GM12878 (cell line): ENCODE results near the gene CHCT1. TPM values are rescaled to one million over a fixed set of nuclear protein-coding genes. Genes with fewer than 3 reads are reported as not detected.

Experiments used
- ATAC-seq: fragments of 200-7000 bp; cut with Tn5 transposase; 3 replicates; pipeline ENCODE4 v1.9.1; 2020; ENCODE audit warnings: mild to moderate bottlenecking, moderate library complexity
- BruUV-seq: library from RNA; stranded (reverse); fragments of 400-500 nt; replicated peaks from 2 replicates; lab custom pipeline; 2021; lab: Mats Ljungman, UMichigan
- CTCF ChIA-PET: fragments of 300-600 bp; sonication (Branson Sonifier 250); formaldehyde crosslinking; extraction: SDS; loops from one replicate; lab custom pipeline; 2021; ENCODE audit warnings: inconsistent platforms; lab: Yijun Ruan, JAX
- POLR2A ChIA-PET: fragments of 350-600 bp; formaldehyde crosslinking; extraction: SDS; loops from one replicate; lab custom pipeline; 2021; ENCODE audit warnings: inconsistent platforms; lab: Charles Lee
- RAD21 ChIA-PET: fragments of 300-600 bp; sonication (Branson Sonifier 250); formaldehyde crosslinking; loops from one replicate; lab custom pipeline; 2023; ENCODE audit warnings: antibody characterized with exemption; ENCODE audit not compliant: unreplicated experiment; lab: Charles Lee
- SMC1A ChIA-PET: fragments of 300-600 bp; sonication (Branson Sonifier 250); formaldehyde crosslinking; loops from one replicate; lab custom pipeline; 2023; ENCODE audit not compliant: unreplicated experiment, uncharacterized antibody; lab: Charles Lee
- DNase-seq: peaks from one replicate; pipeline ENCODE4 v3.0.0-alpha.2; 2011; ENCODE audit warnings: low read depth, low spot score
- FAIRE-seq: peaks from 3 replicates; lab custom pipeline; 2011; peaks lifted over from hg19 to GRCh38; lab: Jason Lieb, UNC
- H2AFZ ChIP-seq: 2 replicates; pipeline ENCODE4 v1.6.0; 2011; ENCODE audit warnings: low read depth, low read length, control low read depth; ENCODE audit not compliant: control insufficient read depth
- H3K27ac ChIP-seq: 2 replicates; pipeline ENCODE4 v1.5.1; 2011; ENCODE audit warnings: control low read depth; ENCODE audit not compliant: control insufficient read depth, insufficient read depth
- H3K27me3 ChIP-seq, 2 experiments: replicated peaks in 1 of 2; 2 replicates each; pipeline versions ENCODE4 v1.6.0 to v1.6.1; 2011; ENCODE audit warnings: low read length in 1 of 2; ENCODE audit not compliant: control insufficient read depth in 2 of 2, insufficient read depth in 2 of 2
- H3K36me3 ChIP-seq, 2 experiments: 2 replicates each; pipeline ENCODE4 v1.5.1; 2011; ENCODE audit warnings: low read length in 1 of 2; ENCODE audit not compliant: control insufficient read depth in 2 of 2, insufficient read depth in 2 of 2
- H3K4me1 ChIP-seq: 2 replicates; pipeline ENCODE4 v1.6.1; 2011; ENCODE audit warnings: mild to moderate bottlenecking, low read length, moderate library complexity, mixed read lengths; ENCODE audit not compliant: control insufficient read depth, insufficient read depth
- H3K4me2 ChIP-seq: 2 replicates; pipeline ENCODE4 v1.6.0; 2011; ENCODE audit warnings: control low read depth; ENCODE audit not compliant: control insufficient read depth, insufficient read depth
- H3K4me3 ChIP-seq: fragments of 200-600 bp; sonication (generic); 2 replicates; pipeline ENCODE4 v1.5.1; 2016
- H3K79me2 ChIP-seq: 2 replicates; pipeline ENCODE4 v1.6.0; 2011; ENCODE audit warnings: low read length; ENCODE audit not compliant: control insufficient read depth, insufficient read depth
- H3K9ac ChIP-seq: 2 replicates; pipeline ENCODE4 v1.8.0; 2011; ENCODE audit warnings: low read length, control low read depth, mixed read lengths; ENCODE audit not compliant: control insufficient read depth, insufficient read depth
- H3K9me3 ChIP-seq: replicated peaks from 3 replicates; pipeline ENCODE4 v1.5.1; 2011; ENCODE audit warnings: mild to moderate bottlenecking, low read length; ENCODE audit not compliant: control insufficient read depth, insufficient read depth
- H4K20me1 ChIP-seq: 2 replicates; pipeline ENCODE4 v1.6.0; 2011; ENCODE audit not compliant: control insufficient read depth, insufficient read depth
- BCLAF1 ChIP-seq: fragments of 450-650 bp; IDR thresholded peaks from 2 replicates; pipeline ENCODE4 v1.6.1; 2017; ENCODE audit warnings: antibody characterized with exemption, mild to moderate bottlenecking, moderate library complexity
- BHLHE40 ChIP-seq, 2 experiments: fragments of 450-650 bp in 1 of 2; IDR thresholded peaks; 2 replicates each; pipeline ENCODE4 v1.6.1; 2011 to 2017; ENCODE audit warnings: low read depth in 2 of 2, borderline replicate concordance in 1 of 2, improper control_type of control experiment in 1 of 2, low read length in 1 of 2, mild to moderate bottlenecking in 1 of 2
- CREM ChIP-seq: IDR thresholded peaks from 2 replicates; pipeline ENCODE4 v1.6.1; 2014; ENCODE audit warnings: antibody characterized with exemption, low read depth
- E2F8 ChIP-seq: fragments of 450-650 bp; IDR thresholded peaks from 2 replicates; pipeline ENCODE4 v1.6.1; 2018; ENCODE audit warnings: mild to moderate bottlenecking, low read depth, moderate library complexity; ENCODE audit not compliant: partially characterized antibody
- IRF4 ChIP-seq: IDR thresholded peaks from 2 replicates; pipeline ENCODE4 v1.6.1; 2011; ENCODE audit warnings: low read depth, low read length
- IRF5 ChIP-seq: fragments of 450-650 bp; IDR thresholded peaks from 2 replicates; pipeline ENCODE4 v1.6.1; 2017; ENCODE audit warnings: borderline replicate concordance
- JUND ChIP-seq: IDR thresholded peaks from 2 replicates; pipeline ENCODE4 v1.6.1; 2012; ENCODE audit warnings: low read depth, mild to moderate bottlenecking, low read length, improper control_type of control experiment, moderate library complexity
- NFXL1 ChIP-seq: fragments of 450-650 bp; IDR thresholded peaks from 2 replicates; pipeline ENCODE4 v1.6.1; 2017; ENCODE audit warnings: antibody characterized with exemption, mild to moderate bottlenecking, borderline replicate concordance
- PAX8 ChIP-seq: fragments of 450-650 bp; IDR thresholded peaks from 2 replicates; pipeline ENCODE4 v1.6.1; 2017; ENCODE audit warnings: mild to moderate bottlenecking, moderate library complexity
- SREBF1 ChIP-seq: IDR thresholded peaks from 2 replicates; pipeline ENCODE4 v1.6.1; 2012; ENCODE audit warnings: mild to moderate bottlenecking, low read length
- WGBS: methylation state at CpG from one replicate; pipeline ENCODE4 v1.1.6; 2016; ENCODE audit warnings: low lambda C conversion rate; ENCODE audit not compliant: insufficient replicate concordance, insufficient coverage; ENCODE audit errors: missing lambda C conversion rate; 5-methylcytosine and 5-hydroxymethylcytosine counted together
- in situ Hi-C: fragments of 300-500 bp; cut with MboI; formaldehyde crosslinking; loops from 9 replicates; pipeline ENCODE4 v1.14.3; 2018; ENCODE audit warnings: mixed read lengths
- intact Hi-C: fragments of 100-400 bp; cut with micrococcal nuclease; formaldehyde crosslinking; loops from one replicate; pipeline ENCODE4 v1.14.2; 2022; ENCODE audit not compliant: unreplicated experiment
- polyA plus RNA-seq, 11 experiments: library from polyadenylated mRNA; depleted of rRNA in 4 of 11; unstranded in 6 of 11; stranded (reverse) in 5 of 11; fragments of >200 nt; fragmentation: Nextera tagmentation in 4 of 11; fragmentation: Illumina TruSeq in 1 of 11; extraction: Ambion mirVana in 4 of 11; extraction: Trizol in 1 of 11; gene quantifications; 1 replicate in 1 of 11; 2 replicates in 10 of 11; pipeline versions ENCODE4 v1.2.1 to v1.2.3, GENCODE V29; 2011 to 2016; ENCODE audit warnings: inconsistent platforms in 2 of 11, missing spikeins in 2 of 11, low read depth in 1 of 11
- total RNA-seq, 4 experiments: library from RNA; depleted of rRNA in 3 of 4; stranded (reverse); fragments of >200 nt in 3 of 4; fragmentation: Illumina TruSeq in 1 of 4; extraction: Trizol in 1 of 4; gene quantifications; 2 replicates each; pipeline versions ENCODE4 v1.2.1 to v1.2.3, GENCODE V29; 2013 to 2021

CHCT1 gene
- total and polyA plus RNA-seq, 10 of the 15 experiments (the other 5 are each of a cell fraction or from before 2014, with no cell fraction given), result 0.23 to 0.35 TPM; not detected in 8

GRCh38 chr17:60447375-60447774 is 25.1 kb downstream of the CHCT1 start:
- H3K36me3 ChIP-seq, result peaks cover 0 to 5% of the 10 kb centered on the region in 2 experiments; a peak in 2 of 4 replicates
- 97% methylated on average over 8 of the region's 8 CpGs for WGBS
- no peaks in the 10 kb centered on the region for H3K27me3 ChIP-seq
- FAIRE-seq (no peak), ATAC-seq (no peak), DNase-seq (no peak)
- H3K4me2 ChIP-seq, result no peak overlapping the region
- SMC1A ChIA-PET, result no interaction called here
- BruUV-seq, result no TSS peak
- H3K4me3 ChIP-seq, result no peak overlapping the region
- no peaks in the 10 kb centered on the region for H3K9me3 ChIP-seq
- intact Hi-C loops (no loop called here), in situ Hi-C loops (no loop called here)
- CTCF ChIA-PET, result no interaction called here
- POLR2A ChIA-PET, result no interaction called here
- no peak overlapping the region for H3K9ac ChIP-seq
- no peak overlapping the region for H2AFZ ChIP-seq
- RAD21 ChIA-PET, result no interaction called here
- no peaks in the 10 kb centered on the region for H3K79me2 ChIP-seq
- no peak overlapping the region for H3K27ac ChIP-seq
- TF ChIP-seq JUND (no peak), SREBF1 (no peak), IRF4 (no peak), NFXL1 (peak; percentile 74; the same call in 1 of the 2 replicates), PAX8 (no peak)
- H3K4me1 ChIP-seq, result no peaks in the 10 kb centered on the region
- H4K20me1 ChIP-seq, result no peaks in the 10 kb centered on the region

- no peak for ATAC-seq
- ChIA-PET CTCF (interaction anchor here (1.5 kb wide), 1 partner anchor 187 kb away, joined by 4 read pairs; no protein-coding TSS in a partner anchor), RAD21 (no interaction called here), SMC1A (interaction anchor here (1.3 kb wide), 1 partner anchor 187 kb away, joined by 3 read pairs; no protein-coding TSS in a partner anchor), POLR2A (no interaction called here)
- no peak overlapping the region for H2AFZ ChIP-seq
- intact Hi-C loops (no loop called here), in situ Hi-C loops (no loop called here)
- no peak overlapping the region for H3K27ac ChIP-seq
- H3K9ac ChIP-seq, result no peak overlapping the region
- H3K4me2 ChIP-seq, result no peak overlapping the region
- no peaks in the 10 kb centered on the region for H3K79me2 ChIP-seq
- no peak for FAIRE-seq
- TF ChIP-seq IRF5, result no peak
- TF ChIP-seq BCLAF1, result no peak
- TF ChIP-seq BHLHE40 (IDR thresholded peaks at IDR 0.05; ENCODE audit: borderline replicate concordance in 1 of 2, low read depth in 2 of 2, low read length in 1 of 2), result no peak
- TF ChIP-seq CREM, result no peak
- no peak for TF ChIP-seq E2F8
- no peaks in the 10 kb centered on the region for H3K9me3 ChIP-seq
- no TSS peak for BruUV-seq
- no peak for DNase-seq
- WGBS, result 96% methylated on average over 1 of the region's 1 CpG
- H3K27me3 ChIP-seq, result no peaks in the 10 kb centered on the region
- no peak overlapping the region for H3K4me3 ChIP-seq
- no peaks in the 10 kb centered on the region for H4K20me1 ChIP-seq
- H3K36me3 ChIP-seq, result peaks cover 2 to 17% of the 10 kb centered on the region in 2 experiments
- H3K4me1 ChIP-seq, result no peaks in the 10 kb centered on the region
Observed at GRCh38 chr17:60451071-60451470, 28.8 kb downstream of the CHCT1 start.
